Measurements from ENCODE around the gene ABCA8. TPM values are rescaled to one million over a fixed set of nuclear protein-coding genes. Genes with fewer than 3 reads are reported as not detected.

The ABCA8 gene
- total RNA-seq, 4 donors from 2014 or later = 235 to 365 (median 316) TPM

GRCh38 chr17:68868708-68869107 lies 86.5 kb downstream of the ABCA8 start:
- no peak for DNase-seq (ENCODE audit: low spot score in 2 of 2)
- WGBS, 2 donors = 42 to 48% methylated on average over 3 of the region's 3 CpGs
- Histone ChIP-seq H3K27me3 (no peaks in the 10 kb centered on the region), H3K36me3 (peaks cover 0 to 74% (median under 1%) of the 10 kb centered on the region in 3 donors), H3K27ac (peak overlapping the region in 1 of 4 donors; percentile 43), H3K4me1 (peaks cover 0 to 2% (median 0%) of the 10 kb centered on the region in 4 donors), H3K4me3 (no peak overlapping the region), H3K9me3 (peaks cover 0 to 7% (median 0%) of the 10 kb centered on the region in 4 donors)
- TF ChIP-seq POLR2A (IDR thresholded peaks at IDR 0.05) = no peak
- TF ChIP-seq CTCF (IDR thresholded peaks at IDR 0.05) = no peak
- no peak for TF ChIP-seq EP300 (IDR thresholded peaks at IDR 0.05)

GRCh38 chr17:68867759-68868516 lies 87.3 kb downstream of the ABCA8 start:
- H3K4me3 ChIP-seq = no peak overlapping the region

GRCh38 chr17:68865584-68865983 lies 89.6 kb downstream of the ABCA8 start:
- Histone ChIP-seq H3K36me3 (peaks cover 0 to 48% (median 0%) of the 10 kb centered on the region in 3 donors), H3K27me3 (no peaks in the 10 kb centered on the region), H3K4me3 (no peak overlapping the region), H3K27ac (no peak overlapping the region), H3K9me3 (peaks cover 0 to 7% (median 0%) of the 10 kb centered on the region in 4 donors), H3K4me1 (peaks cover 0 to 12% (median 2%) of the 10 kb centered on the region in 4 donors)
- DNase-seq (ENCODE audit: low spot score in 2 of 2) = no peak
- TF ChIP-seq CTCF (IDR thresholded peaks at IDR 0.05) (no peak), POLR2A (IDR thresholded peaks at IDR 0.05) (no peak), EP300 (IDR thresholded peaks at IDR 0.05) (no peak)
- 93 to 94% methylated on average over 2 of the region's 2 CpGs for WGBS, 2 donors

More at GRCh38 chr17:68867759-68868516, 87.3 kb downstream of the ABCA8 start:
- WGBS, 2 donors = 48 to 53% methylated on average over 7 of the region's 7 CpGs
- no peak for DNase-seq (ENCODE audit: low spot score in 2 of 2)
- H3K9me3 ChIP-seq = peaks cover 0 to 7% (median 0%) of the 10 kb centered on the region in 4 donors
- TF ChIP-seq CTCF (IDR thresholded peaks at IDR 0.05) (no peak), EP300 (IDR thresholded peaks at IDR 0.05) (no peak), POLR2A (IDR thresholded peaks at IDR 0.05) (no peak)
- peaks cover 0 to 2% (median 0%) of the 10 kb centered on the region in 4 donors for H3K4me1 ChIP-seq
- no peak overlapping the region for H3K27ac ChIP-seq
- peaks cover 0 to 67% (median 0%) of the 10 kb centered on the region in 3 donors for H3K36me3 ChIP-seq
- no peaks in the 10 kb centered on the region for H3K27me3 ChIP-seq

GRCh38 chr17:68863091-68863652 lies 92.0 kb downstream of the ABCA8 start:
- Histone ChIP-seq H3K27ac (no peak overlapping the region), H3K4me1 (peaks cover 0 to 9% (median 2%) of the 10 kb centered on the region in 4 donors)
- WGBS, 2 donors = 97 to 98% methylated on average over 1 of the region's 1 CpG

More at GRCh38 chr17:68863091-68863652, 92.0 kb downstream of the ABCA8 start:
- Histone ChIP-seq H3K4me3 (no peak overlapping the region), H3K36me3 (peaks cover 0 to 24% (median 0%) of the 10 kb centered on the region in 3 donors), H3K27me3 (no peaks in the 10 kb centered on the region), H3K9me3 (peaks cover 0 to 14% (median 0%) of the 10 kb centered on the region in 4 donors)
- no peak for DNase-seq (ENCODE audit: low spot score in 2 of 2)
- TF ChIP-seq EP300 (IDR thresholded peaks at IDR 0.05) (no peak), CTCF (IDR thresholded peaks at IDR 0.05) (no peak), POLR2A (IDR thresholded peaks at IDR 0.05) (no peak)
